ENCODE results near the gene EMID1.
"Not testable (repeated sequence)": the region's sequence is repeated elsewhere in the genome, so short reads cannot be mapped to it uniquely, and the experiment has no call there.

EMID1 gene

DNA sequence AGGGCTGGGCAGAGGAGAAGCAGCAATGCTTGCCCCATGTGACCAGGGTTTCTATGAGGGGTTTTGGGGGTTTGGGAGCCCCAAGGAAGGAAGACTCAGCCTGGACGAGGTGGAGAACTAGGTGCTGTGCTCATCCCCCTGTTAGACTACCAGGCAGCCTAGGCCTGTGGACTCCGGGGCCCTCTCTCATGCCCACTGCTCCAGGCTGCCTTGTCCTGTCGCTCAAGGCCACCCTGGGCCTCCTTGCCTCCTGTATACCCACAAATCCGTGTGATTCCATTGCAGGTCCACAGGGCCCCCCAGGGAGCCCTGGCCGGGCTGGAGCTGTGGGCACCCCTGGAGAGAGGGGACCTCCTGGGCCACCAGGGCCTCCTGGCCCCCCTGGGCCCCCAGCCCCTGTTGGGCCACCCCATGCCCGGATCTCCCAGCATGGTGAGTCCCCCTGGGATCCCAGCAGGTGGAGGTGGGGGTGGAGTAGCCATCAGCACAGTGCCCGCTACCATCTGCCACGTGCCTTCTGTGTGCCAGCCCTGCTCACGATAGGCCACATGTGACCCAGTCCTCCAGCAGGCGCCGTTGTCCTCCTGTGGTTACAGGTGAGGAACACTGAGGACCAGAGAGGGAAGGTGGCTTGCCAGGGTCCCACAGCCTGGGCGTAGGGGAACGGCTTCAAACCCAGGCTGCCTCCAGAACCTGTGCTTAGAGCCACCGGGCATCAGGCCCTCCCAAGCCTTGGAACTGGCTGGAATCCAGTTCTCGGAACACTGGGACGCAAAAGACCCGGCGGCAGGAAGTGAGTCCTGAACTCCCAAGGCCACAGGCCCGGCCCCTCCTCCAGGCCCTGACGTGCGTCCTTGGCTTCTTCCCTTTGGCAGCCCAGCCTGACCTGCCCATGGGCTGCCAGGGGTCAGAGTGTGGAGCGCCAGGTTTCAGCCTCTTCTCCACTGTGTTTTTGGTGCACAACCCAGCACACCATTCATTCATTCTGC lies 26.6 kb downstream of the EMID1 start:
- DNase-seq = no peak

GRCh38 chr22:29233277-29233877 lies 27.7 kb downstream of the EMID1 start:
- DNase-seq = no peak

DNA sequence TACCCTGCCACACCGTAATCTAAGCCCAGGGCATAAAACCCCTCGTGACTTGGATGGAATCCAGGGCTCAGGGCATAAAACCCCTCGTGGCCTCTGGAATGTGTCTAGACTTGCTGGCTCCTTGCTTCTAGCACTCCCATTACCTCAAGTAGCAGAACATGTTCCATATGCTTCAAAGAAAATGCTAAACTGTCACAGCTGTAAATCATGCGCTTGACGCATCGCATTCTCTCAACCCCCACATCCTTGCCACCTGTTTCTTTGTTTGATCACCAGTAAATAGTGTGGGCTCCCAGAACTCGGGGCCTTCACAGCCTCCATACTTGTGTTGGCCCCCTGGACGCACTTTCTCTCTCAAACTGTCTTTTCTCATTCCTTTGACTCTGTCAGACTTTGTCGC lies 34.8 kb downstream of the EMID1 start:
- not testable (repeated sequence) for DNase-seq

DNA sequence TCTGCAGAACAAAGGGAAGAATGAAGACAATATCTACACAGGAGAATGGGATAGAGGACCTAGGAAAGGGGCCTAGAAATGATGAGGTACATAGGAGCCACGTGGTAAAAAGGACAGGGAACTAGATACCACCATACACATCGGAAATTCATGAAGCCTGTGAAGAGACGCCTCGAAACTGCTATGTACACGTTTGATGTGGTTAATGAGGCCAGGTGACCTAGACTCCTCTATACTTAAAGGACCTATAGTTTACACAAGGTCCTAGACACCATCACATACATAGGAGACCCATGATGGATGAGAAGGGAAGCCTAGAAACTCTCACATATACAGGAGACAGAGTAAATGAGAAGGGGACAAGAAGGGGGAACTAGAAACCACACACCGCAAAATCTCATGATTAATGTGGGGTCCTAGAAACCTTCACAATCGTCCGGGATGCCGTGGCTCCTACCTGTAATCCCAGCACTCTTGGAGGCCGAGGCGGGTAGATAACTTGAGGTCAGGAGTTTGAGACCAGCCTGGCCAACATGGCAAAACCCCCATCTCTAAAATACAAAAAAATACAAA lies 38.3 kb downstream of the EMID1 start:
- DNase-seq = no peak

DNA sequence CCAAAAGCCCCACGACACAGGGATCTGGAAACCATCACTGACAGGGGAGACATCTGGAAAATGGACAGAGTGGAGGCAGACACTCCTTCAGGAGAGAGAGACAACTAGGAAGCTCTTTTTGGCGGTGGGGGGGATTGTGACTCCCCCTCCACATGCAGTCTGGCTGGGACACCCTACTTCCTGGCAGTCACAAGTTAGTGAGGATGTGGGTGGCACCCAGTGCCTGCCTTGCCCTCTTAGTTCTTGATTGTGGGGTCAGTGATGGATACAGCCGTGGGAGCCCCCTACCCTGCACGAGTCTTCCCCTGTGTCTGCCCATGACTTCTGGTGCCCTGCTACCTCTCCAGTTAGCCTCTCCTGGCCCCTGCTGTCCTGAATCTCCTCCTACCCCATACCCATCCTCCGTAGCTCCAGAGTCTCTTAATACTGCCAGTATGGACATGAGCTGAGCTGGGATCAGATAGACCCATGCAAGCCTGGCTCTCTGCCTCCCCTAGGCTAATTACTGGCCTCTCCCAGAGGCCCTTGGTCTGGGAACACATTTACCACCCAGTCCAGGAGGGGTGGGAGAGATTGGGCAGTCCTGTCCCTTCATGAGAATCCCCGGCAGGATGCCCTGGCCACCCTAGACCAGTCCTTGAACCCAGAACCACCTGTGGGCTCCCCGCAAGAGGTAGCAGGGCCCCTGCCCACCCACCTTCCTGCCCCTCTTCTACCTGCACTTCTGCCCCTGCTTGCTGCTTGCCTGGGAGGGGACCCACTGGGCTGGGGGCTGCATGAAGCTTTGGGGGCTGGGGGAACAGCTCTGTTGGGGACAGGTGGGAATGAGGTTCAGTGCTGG lies 39.3 kb downstream of the EMID1 start:
- no peak for DNase-seq

DNA sequence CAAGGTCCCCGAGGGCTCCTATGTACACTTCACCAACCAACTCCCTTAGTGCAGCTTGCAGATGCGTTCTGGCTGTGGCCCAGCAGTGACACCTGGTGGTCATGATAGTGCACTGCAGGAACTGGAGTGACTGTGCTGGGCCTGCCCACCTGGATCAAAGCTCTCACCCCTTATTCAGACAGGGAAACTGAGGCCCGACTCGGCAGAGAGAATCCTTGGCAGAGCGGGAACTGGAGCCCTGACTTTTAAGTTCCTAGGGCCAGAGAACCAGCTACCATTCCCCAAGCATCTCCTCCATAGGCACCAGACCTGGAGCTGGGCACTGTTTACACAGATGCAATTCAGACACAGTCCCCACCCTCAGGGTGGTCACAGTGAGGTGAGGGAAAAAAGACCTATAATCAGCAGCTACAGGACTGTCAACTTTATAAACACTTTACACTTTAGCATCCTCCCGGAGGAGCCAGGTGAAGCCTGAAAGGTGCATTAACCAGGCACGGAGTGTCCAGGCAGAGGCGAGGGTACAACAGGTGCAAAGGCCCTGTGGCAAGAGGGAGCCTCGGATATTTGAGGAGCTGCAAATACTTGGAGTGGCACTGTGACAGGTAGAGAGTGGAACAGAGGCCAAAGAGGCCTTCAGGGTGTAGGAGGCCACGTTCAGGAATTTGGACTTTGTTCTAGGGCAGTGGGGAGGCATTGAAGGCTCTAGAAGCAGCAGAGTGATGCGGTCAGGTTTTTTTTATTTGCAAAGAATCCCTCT lies 40.1 kb downstream of the EMID1 start:
- DNase-seq = peak; percentile 69

- DNase-seq = not testable (repeated sequence)
These were observed 42.2 kb downstream of the EMID1 start for GRCh38 chr22:29247891-29248290.

DNA sequence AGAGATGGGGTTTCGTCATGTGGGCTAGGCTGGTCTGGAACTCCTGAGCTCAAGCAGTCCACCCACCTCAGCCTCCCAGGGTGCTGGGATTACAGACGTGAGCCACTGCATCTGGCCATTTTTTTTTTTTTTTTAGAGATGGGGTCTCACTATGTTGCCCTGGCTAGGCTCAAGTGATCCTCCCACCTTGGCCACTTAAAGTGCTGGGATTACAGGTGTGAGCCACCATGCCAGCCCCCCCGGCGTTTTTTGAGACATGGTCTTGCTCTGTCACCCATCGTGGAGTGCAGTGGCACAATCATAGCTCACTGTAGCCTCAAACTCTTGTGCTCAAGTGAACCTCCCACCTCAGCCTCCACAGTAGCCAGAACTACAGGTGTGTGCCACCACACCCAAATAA lies 45.6 kb downstream of the EMID1 start:
- DNase-seq = no peak

DNA sequence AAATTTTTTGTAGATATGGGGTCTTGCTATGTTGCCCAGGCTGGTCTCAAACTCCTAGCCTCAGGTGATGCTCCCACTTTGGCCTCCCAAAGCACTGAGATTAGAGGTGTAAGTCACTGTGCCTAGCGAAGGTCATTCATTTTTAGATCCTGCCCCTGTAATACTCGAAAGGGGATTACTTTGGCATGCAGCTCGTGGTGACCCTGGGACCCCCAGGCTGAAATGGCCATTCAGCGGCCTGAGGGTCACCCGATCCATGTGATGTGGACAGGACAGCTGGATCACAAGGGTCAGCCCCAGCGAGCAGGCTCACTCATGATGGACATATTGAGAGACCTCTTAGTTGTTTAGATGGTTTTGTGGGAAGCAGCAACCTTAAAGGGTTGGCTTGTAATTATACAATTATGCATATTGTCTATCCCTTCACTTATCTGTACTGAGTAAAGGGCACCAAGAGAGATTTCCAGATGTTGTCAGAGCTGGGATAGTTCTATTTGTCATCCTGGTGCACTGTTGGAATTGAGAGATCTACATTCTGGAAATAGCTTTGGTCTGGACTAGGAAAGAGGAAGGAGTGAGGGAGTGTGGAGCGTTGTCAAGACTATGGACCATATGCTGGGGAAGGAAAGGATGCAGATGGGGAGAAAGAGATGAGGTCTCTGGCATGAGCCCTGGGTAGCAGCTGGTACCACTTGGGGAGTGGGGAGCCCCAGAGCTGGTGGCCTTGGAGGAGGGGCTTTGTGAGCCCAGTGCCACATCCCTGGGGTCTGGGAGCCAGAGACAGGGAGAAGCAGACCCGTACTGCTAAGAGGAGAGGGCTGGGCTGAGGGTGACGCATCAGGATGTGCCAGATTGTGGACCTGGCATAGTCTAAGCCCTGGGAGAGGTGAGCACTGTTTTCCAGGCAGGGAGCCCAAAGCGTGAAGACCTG lies 46.5 kb downstream of the EMID1 start:
- DNase-seq = no peak

DNA sequence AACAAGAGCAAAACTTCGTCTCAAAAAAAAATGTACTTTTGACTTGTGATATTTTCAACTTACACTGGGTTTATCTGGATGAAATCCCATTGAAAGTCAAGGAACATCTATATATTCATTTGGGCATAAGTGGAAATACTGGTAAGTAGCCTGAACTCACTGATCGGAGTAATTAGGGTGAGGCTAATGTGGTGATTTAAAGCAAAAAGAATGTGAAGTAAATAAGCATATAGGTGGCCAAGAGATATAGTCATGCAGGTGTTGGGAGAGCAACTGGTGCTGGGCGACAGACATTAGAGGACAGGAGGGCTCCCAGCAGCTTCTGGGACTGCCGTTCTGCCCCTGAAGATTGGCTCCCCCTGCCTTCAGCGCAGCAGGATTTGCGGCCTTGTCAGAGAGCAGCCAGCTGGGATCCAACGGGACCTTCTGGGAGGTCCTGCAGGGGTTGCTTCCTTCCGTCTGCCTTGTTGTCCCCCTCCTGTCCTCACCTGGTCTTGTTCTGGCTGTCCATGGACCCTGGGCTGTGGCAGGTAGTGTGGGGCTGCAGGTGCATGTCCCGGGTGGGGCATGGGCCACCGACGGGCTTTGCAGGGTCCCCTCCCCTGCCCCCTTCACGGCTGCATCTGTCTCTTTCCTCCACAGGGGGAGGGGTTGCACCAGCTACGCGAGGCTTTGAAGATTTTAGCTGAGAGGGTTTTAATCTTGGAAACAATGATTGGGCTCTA lies 48.0 kb downstream of the EMID1 start:
- peak; percentile 72 for DNase-seq

- no peak for DNase-seq
These were observed 48.6 kb downstream of the EMID1 start for GRCh38 chr22:29254286-29254660.

GRCh38 chr22:29255064-29255621 lies 49.4 kb downstream of the EMID1 start:
- no peak for DNase-seq

- DNase-seq = no peak
These were observed 51.1 kb downstream of the EMID1 start for GRCh38 chr22:29256606-29257325.

DNA sequence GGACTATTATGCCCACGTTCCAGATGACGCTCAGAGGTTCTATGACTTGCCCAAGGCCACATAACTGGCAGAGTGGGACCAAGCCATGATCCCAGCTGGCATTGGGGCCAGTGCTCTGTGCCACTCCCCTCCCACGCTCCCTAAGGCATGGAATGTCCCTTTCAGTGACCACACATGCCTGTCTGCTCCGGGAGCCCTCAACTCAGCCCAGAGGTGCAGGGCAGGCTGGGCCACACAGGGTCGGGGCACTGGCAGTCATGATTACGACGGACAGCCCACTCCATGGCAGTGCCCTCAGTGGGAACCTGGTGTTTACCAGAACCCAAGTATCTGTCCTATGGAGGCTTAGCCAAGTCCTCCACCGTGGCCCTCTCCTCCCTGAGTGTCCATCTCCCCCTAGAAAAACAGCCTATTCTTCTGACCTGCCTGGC lies 52.1 kb downstream of the EMID1 start:
- no peak for DNase-seq

- no peak for DNase-seq
These were observed 52.9 kb downstream of the EMID1 start for GRCh38 chr22:29258407-29259252.

DNA sequence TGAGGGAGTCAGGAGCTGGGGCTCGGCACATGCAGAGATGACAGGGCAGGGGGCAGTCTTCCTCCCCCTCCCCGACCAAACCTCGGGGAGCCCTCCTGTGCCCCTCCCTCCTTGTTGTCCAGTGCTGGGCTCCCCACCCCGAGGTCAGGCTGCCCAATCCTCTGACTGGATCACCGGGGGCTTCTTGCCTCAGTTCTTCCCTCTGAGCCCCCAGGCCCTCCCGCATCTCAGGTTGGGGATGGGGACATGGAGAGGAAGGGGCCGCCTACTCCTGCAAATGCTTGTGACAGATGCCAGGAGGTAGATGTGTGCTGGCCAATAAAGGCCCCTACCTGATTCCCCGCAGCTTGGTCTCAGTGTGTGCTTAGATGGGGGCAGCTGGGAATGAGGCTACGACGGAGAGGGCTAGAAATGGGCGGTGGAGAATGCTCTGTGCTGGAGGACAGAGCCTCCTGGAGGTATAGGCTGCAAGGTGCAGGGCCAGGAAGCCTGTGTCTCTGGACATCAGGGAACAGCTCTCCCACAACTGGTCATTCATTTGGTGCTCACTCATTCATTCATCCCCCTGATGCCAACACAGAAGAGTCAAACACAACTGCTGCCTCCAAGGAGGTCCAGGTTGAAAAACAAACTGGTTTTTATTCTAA lies 53.7 kb downstream of the EMID1 start:
- peak; percentile 30 for DNase-seq

GRCh38 chr22:29260031-29260560 lies 54.4 kb downstream of the EMID1 start:
- no peak for DNase-seq
